ENCODE measurements around the gene DDX23.
"Not testable (repeated sequence)": the region's sequence is repeated elsewhere in the genome, so short reads cannot be mapped to it uniquely, and the experiment has no call there.

Gene DDX23

DNA sequence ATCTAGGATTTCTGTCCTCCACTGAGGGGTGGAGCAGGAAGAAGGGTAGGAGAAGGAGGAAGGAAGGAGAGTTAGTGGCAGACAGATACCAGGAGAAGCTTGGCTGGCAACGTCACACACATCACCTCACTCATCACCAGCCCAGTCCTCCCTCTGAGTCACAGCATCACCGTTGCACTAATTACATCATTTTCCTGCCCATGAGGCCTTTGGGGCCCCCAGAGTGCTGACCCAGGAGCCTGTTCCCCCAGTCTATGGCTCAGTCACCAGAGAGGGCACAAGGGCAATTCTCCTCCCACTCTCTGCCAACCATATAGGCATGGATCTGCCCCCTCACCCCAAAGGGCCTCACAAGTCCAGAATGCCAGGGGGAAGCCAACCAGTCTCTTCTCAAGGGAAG lies 9.1 kb upstream of the DDX23 start:
- DNase-seq, result no peak

DNA sequence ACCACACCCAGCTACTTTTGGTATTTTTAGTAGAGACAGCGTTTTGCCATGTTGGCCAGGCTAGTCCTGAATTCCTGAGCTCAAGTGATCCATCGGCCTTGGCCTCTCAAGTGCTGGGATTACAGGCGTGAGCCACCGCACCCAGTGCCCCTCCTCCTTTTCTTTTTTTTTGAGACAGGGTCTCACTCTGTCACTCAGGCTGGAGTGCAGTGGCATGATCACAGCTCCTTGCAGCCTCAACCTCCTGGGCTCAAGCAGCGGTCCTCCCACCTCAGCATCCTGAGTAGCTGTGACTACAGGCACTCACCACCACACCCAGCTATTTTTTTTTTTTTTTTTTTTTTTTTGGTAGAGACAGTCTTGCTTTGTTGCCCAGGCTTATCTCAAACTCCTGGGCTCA lies 8.3 kb upstream of the DDX23 start:
- DNase-seq, result not testable (repeated sequence)

DNA sequence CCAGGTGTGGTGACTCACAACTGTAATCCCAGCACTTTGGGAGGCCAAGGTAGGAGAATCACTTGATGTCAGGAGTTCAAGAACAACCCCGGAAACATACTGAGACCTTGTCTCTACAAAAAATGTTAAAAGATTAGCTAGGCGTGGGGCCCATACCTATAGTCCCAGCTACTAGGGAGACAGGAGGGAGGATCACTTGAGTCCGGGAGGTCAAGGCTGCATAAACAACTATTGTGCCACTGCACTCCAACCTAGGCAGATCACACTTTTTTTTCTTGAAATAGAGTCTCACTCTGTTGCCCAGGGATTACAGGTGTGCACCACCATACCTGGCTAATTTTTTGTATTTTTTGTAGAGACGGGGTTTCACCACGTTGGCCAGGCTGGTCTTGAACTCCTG lies 7.6 kb upstream of the DDX23 start:
- DNase-seq, result no peak

DNA sequence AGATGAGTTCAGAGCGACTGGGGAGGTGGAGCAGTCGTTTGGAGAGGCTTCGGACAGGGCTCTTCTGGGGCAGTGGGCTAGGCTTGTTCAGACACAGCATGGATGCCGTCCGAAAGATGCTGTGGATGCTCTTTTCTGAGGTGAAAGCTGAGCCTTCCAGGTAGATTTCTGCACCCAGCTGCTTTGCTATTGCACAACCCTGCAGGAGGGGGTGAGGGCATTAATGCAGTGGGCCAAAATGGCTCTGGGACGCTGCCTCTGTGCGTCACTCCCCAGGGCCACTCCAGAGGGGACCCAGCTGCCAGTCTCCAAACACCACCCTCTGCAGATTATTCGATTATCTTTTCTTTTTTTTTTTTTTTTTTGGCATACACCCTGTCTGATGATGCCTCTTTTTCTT lies 6.1 kb upstream of the DDX23 start:
- DNase-seq, result no peak

DNA sequence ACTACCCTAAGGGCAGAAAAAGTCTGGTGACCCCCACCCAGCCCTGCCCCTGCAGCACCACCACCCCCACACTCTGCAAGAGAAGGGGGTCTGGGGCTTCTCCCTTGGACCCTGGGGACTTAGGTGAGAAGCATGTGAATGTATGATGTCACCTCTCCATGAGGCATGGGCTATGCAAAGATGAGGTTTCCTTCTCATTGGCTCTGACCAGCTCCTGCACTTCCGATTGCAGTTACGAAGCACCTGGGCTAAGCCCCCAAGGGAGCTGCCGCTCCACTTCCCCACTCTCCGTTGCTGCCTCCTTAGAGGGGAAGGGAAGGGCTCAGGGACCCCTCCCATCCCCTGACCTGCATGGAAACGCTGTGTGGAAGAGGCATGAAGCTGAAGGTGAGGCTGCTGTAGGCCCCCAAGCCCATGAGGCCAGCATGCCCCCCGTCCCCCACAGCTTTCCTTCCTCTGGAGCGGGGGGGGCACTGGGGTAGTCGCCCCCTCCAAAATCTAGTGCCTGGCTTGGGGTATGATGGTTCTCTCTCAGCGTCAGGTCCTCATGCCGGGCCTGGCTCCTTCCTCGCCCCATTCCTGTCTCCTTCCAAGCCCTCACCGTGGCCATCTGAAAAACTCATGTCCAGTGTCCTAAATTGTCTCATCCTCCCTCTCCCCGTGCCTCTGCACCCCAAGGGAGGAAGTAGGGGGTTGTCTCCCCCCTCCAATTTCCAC lies 5.5 kb upstream of the DDX23 start:
- no peak for DNase-seq

DNA sequence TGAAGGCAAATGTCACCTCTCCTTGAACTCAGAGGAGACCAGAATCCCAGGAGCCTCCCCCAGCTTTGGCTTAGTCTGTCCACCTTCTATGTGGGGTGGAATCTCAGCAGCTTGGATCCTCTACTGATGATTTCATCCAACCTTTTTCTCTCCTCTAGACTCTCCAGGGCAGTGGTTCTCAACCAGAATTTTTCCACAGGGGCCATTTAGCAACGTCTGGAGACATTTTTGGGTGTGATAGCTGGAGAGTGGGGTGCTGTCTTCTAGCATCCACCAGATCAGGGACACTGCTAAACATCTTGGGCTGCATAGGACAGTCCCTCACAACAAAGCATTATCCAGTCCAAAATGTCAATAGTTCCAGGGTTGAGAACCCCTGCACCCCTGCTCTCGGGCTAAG lies 4.4 kb upstream of the DDX23 start:
- no peak for DNase-seq

DNA sequence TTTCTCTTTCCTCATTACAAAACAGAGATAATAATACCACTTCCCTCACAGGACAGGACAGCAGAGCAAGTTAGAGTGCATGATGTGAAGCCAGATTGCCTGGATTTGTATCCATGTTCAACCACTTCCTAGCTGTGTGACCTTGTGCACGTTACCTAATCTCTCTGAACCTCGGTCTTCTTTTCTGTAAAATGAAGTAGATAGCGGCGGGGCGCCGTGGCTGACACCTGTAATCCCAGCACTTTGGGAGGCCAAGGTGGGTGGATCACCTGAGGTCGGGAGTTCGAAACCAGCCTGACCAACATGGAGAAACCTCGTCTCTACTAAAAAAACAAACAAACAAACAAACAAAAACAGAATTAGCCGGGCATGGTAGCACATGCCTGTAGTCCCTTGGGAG lies 3.0 kb upstream of the DDX23 start:
- not testable (repeated sequence) for DNase-seq

DNA sequence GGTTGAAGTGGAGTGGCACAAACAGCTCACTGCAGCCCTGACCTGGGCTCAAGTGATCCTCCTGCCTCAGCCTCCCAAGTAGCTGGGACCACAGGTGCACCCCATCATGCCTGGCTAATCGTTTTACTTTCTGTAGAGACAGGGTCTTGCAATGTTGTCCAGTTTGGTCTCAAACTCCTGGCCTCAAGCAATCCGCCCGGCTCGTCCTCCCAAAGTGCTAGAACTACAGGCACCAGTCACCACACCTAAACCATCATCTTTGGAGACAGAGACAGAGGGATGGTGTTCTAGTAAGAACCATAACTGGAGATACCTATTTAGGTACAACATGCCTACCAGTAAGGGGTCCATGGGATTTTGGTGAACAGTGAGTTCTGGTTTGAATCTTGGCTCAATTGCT lies 2.5 kb upstream of the DDX23 start:
- no peak for DNase-seq

DNA sequence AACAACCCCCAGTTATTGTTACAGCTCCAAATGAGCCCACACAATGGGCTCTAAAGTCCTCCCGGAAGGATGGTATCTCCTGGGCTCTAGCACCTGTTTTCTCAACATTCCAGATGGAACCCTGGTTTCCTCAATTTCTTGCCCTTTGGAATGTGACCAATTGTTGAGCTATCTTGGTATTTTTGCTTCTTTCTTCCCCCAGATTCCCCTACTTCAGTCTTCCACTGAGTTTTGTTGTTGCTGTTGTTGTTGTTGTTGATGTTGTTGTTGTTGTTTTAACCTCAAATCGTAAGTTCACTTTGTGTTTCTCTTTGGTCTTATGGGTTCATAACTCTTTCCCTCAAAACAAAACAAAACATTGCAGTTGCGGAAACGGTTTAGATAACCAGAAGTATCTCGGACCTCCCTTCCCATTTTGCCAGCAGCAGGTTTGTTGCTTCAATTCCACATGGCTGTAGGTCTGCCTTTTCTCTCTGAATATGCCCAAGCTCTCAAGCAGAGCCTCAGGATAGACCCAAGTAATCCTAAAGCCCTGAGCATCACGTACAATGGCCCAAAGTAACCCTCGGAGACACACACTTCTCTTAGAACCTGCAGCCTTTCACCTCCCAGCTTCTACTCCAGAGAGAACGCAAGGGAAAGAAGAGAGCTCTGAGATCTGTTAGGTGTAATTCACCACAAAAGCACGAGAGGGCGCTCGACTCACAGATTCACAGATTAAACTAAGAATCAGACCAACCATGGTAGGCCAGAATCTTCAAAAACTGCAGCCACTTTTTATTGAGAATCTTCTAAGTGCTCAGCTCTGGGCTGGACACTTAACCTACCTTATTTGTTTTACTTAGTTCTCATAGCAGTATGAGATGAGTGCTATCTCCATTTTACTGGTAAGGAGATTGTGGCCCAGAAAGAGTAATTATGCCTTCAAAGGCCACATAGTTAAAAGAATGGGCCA lies 1.0 kb upstream of the DDX23 start:
- peak; percentile 85 for DNase-seq

DNA sequence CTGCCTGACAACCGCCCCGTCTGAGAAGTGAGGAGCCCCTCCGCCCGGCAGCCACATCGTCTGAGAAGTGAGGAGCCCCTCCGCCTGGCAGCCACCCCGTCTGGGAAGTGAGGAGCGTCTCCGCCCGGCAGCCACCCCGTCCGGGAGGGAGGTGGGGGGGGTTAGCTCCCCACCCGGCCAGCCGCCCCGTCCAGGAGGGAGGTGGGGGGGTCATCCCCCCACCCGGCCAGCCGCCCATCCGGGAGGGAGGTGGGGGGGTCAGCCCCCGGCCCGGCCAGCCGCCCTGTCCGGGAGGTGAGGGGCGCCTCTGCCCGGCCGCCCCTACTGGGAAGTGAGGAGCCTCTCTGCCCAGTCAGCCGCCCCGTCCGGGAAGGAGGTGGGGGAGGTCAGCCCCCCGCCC lies 9.9 kb downstream of the DDX23 start:
- DNase-seq, result not testable (repeated sequence)

DNA sequence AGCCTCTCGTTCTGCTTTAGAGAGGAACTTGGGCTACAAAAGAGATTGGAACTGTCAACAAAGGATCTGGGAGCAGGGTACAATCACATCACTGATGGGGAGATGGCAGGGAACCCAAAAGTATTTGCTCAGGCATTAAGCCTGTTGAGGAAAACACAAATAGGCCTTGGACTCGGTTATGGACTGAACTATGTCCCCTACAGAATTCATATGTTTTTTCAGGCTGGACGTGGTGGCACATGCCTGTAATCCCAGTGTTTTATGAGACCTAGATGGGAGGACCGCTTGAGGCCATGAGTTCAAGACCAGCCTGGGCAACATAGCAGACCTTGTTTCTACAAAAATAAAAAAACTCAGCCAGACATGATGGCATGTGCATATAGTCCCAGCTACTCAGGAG lies 13.9 kb downstream of the DDX23 start:
- no peak for DNase-seq

DNA sequence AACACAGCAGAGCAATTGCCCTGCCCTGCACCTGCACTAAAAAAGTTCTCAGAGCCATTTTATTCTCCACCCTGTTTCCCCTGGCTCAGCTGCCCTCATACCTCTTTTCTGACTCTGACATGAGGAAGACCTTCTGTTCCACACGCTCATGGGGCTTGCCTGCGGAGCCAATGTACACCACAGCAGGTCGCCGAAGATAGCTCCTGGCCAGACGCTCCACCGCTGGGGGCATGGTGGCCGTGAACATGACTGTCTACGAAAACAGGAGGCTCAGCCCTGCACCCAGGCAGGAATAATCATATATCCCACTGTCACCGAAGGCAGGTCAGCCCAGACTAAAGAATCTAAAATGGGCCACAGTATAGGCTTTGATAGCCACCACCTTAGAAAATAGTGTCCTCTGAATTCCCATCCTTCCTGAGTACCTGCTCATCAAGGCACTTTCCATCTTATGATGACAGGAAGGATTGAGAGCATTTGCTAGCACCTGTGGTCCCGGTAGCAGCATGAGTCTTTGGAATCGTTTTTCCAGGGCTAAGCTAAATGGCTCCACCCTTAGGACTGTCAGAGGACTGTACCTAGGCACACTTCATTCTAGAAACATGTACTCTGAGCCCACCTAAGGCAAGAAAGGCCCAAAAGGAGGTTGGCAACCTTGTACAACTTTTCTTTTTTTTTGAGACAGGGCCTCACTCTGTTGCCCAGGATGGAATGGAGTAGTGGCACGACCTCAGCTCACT lies 19.5 kb downstream of the DDX23 start:
- no peak for DNase-seq

DNA sequence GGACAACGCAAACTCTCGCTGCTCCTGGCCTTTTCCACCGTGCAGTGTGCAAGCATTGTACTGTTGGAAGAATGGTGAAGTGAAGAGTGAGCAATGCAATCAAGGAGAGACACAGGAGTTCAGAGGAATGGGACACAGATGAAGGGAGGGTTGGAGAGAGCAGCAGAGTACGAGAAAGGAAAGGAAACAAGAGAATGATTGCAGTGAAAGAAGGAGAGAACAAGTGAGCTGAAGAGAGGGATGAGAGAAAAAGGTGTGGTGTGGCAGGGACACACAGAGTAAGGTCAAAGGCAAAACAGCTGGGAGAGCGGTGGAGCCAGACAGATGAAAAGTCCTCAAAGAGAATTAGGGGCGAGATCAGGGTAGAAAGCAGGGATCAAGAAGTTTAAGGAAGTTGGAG lies 20.7 kb downstream of the DDX23 start:
- no peak for DNase-seq

DNA sequence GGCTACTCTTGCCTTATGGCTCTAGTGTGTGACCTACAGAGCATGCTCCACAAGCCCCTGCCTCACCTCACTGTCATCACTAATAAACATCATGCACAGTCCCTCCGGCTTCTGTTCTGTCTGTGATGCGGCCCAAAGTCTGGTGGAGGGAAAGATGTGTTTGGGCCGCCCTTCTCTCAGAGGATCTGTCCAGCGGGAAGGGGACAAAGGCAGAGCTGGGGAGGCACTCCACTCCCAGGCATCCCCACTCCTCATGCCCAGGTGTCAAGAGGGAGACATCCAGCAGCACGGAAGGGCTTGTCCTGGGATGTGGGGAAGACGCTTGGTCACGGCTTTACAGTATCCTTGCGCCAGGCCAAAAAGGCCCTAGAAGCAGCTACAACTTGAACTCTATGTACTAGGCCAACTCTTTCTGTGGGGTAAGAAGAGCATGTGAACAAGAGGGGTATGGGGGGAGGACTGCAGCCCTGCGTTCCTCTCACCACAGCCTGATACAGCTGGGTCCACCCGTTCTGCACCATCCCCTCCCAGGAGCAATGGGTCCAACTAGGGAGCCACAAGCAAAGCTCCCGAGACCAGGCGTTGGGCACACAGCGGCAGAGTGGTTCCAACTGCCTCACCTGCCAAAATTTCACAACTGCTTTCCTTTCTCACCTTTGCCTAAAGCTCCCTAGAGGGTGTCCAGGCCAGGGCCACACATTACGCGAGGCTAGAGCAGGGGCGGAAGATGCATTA lies 23.0 kb downstream of the DDX23 start:
- no peak for DNase-seq

DNA sequence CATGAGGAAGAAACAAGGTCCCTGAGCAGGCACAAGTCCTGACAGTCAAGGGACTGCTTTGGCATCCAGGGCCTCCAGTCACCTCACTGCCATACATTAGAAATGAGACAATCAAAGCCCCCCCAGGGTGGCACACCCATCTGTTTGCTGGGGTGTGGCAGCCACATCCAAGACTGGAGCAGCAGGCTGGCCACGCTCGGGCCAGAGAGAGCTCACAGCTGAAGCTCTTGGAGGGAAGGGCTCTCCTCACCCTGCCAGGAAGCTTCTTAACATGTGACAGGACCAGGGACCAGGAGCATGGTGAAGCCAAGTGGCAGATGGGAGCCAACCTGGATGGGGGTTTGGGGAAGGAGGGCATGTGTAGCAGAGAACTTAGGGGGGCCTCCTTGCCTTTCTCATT lies 23.7 kb downstream of the DDX23 start:
- no peak for DNase-seq

DNA sequence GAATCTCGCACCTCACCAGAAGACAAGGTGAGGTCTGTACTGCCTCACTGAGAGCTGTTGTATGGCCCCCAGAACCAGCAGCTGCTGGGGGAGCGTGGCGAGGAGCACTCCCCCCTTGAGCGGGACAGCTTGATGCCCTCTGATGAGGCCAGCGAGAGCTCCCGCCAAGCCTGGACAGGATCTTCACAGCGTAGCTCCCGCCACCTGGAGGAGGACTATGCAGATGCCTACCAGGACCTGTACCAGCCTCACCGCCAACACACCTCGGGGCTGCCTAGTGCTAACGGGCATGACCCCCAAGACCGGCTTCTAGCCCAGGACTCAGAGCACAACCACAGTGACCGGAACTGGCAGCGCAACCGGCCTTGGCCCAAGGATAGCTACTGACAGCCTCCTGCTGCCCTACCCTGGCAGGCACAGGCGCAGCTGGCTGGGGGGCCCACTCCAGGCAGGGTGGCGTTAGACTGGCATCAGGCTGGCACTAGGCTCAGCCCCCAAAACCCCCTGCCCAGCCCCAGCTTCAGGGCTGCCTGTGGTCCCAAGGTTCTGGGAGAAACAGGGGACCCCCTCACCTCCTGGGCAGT lies 24.4 kb downstream of the DDX23 start:
- no peak for DNase-seq

DNA sequence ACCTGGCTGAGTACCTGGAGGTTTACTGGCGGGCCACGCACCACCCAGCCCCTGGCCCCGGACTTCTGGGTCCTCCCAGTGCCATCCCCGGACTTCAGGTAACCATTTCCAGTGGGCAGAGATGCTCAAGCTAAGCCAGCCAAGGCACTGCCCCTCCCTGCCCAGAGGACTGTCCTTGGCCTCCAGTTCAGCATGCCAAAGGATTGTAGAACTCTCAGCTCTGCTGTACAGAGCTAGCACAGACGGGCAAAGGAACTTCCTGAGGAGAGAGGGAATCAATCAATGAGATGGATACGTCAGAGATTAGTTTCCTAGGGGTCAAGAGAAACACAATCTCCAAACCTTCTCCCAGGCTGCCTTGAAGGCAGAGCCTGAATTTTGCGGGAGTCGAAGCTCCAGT lies 24.9 kb downstream of the DDX23 start:
- no peak for DNase-seq

DNA sequence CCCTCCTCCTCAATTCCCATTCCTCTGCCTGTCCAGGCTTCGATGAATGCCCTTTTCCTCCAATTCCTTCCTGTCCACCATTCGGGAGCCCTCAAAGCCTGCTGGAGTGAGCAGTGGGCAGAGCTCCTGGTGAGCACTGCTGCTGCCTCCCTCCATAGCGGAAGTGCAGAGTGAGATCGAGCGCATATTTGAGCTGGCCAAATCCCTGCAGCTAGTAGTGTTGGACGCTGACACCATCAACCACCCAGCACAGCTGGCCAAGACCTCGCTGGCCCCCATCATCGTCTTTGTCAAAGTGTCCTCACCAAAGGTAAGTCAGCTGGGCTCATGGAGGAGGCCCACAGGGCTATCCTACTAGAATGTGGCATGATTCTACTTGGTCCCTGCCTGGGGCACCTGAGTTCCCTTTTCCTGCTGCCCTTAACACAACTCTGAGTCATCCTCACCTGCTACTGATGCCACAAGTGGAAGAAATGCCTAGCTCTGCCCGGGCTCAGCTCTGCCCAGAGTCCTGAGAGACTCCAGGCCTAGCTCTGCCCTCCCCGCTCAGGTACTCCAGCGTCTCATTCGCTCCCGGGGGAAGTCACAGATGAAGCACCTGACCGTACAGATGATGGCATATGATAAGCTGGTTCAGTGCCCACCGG lies 25.6 kb downstream of the DDX23 start:
- DNase-seq, result no peak

DNA sequence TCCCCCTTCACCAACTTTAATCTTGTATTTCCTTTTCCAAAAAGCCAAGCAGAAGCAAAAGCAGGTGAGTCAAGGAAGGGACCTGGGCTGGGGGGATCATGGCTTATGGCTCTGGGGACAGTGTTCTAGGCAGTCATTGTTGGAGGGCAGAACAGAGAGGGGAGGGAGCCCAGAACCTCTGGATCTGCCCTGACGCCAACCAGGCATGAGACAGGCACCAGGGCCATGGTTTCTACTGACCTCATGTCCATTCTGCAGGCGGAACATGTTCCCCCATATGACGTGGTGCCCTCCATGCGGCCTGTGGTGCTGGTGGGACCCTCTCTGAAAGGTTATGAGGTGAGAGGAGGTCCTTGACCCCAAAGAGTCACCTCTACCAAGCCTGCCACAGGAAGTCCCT lies 27.1 kb downstream of the DDX23 start:
- no peak for DNase-seq

DNA sequence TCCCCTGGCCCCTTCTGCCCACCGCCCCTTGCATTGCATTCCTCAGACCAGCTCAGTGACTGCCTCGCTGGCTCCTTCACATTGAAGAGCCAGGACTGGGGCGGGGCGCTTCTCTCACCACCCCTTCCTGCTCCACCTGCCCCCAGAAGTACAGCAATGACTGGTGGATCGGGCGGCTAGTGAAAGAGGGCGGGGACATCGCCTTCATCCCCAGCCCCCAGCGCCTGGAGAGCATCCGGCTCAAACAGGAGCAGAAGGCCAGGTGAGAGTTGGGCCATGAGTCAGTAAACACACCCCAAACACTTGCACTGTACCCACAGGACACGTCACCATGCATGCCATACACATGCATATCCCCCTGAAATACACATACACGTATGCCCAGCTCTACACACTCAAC lies 27.9 kb downstream of the DDX23 start:
- DNase-seq, result no peak

DNA sequence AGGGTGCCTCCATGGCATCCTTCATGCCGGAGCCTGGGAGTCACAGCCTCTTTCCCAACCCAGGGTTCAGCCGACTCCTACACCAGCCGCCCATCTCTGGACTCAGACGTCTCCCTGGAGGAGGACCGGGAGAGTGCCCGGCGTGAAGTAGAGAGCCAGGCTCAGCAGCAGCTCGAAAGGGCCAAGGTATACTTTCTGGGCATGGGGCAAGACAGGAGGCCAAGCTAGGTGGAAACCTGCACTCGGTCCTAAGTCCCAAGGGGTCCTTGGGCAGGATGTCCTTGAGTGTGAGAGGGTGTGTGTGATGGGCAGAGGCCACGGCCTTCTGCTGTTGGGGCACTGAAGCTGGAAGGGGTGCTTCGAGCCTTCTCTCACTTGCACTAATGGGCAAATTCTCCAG lies 28.7 kb downstream of the DDX23 start:
- no peak for DNase-seq

DNA sequence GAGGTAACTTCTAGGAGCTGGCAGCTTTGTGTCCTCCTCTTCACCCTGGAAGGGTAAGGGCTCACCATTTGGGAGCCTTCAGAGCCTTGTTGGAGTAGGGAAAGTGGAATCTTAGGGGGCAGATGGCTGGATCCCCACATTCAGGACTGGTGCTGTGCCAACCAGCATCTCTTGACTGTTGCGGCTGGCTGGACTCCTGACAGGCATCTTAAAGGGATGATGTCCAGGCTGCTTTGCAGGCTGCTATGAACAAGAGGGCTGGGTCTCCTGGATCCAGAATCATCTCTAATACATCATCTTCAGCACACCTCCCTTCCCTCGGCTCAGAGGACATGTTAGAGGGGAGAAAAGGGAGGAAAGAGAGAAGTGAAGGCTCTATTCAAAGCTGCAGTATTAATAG lies 29.3 kb downstream of the DDX23 start:
- DNase-seq, result no peak

Measured in fibroblast of skin of right biceps (primary cell).